ENCODE data around the gene PLIN4.

- TF ChIP-seq ZNF622 (IDR thresholded peaks at IDR 0.05): no peak
- no peak for TF ChIP-seq BHLHE40 (IDR thresholded peaks at IDR 0.05; ENCODE audit: borderline replicate concordance in 1 of 2, low read depth in 2 of 2, low read length in 1 of 2)
- no peak for TF ChIP-seq CTCF (IDR thresholded peaks at IDR 0.05 in 2 of 3, conservative IDR thresholded peaks at IDR 0.05 in 1 of 3; ENCODE audit: control insufficient read depth in 2 of 3, extremely low read depth in 1 of 3, insufficient read depth in 1 of 3, low read depth in 3 of 3, low read length in 3 of 3)
- TF ChIP-seq HDGF (IDR thresholded peaks at IDR 0.05): no peak
- TF ChIP-seq IRF3 (IDR thresholded peaks at IDR 0.05): no peak
- TF ChIP-seq MAX (IDR thresholded peaks at IDR 0.05; ENCODE audit: low read depth, low read length): no peak
- TF ChIP-seq YY1 (IDR thresholded peaks at IDR 0.05; ENCODE audit: low read depth, low read length): no peak
- TF ChIP-seq POLR2A (IDR thresholded peaks at IDR 0.05; ENCODE audit: low read depth, low read length): no peak
- no peak for TF ChIP-seq POU2F2 (IDR thresholded peaks at IDR 0.05; ENCODE audit: borderline replicate concordance, low read depth, low read length)
- no peak for TF ChIP-seq STAT1 (conservative IDR thresholded peaks at IDR 0.05)
- TF ChIP-seq TCF12 (IDR thresholded peaks at IDR 0.05; ENCODE audit: low read depth, low read length): no peak
- TF ChIP-seq NR2F1 (conservative IDR thresholded peaks at IDR 0.05): no peak
Measured at GRCh38 chr19:4494691-4495064, 23.6 kb downstream of the PLIN4 start.
